Left renal cortex interstitium (tissue), 4 donors: ENCODE results near the gene PMF1. TPM values are rescaled to one million over a fixed set of nuclear protein-coding genes. Genes with fewer than 3 reads are reported as not detected.

Experiments
- DNase-seq, 4 donors: peaks; one replicate each; pipeline ENCODE4 v3.0.0-alpha.2; 2013; ENCODE audit warnings: low read depth in 4 of 4, low spot score in 2 of 4, missing footprints in 1 of 4
- polyA plus RNA-seq, 4 donors: library from polyadenylated mRNA; unstranded; fragments of 120-200 nt; gene quantifications; one replicate each; pipeline ENCODE4 v1.2.1, GENCODE V29; 2013; ENCODE audit not compliant: insufficient read length in 4 of 4

Gene PMF1
- polyA plus RNA-seq, 4 donors: 78.4 to 103 (median 97.6) TPM

DNA sequence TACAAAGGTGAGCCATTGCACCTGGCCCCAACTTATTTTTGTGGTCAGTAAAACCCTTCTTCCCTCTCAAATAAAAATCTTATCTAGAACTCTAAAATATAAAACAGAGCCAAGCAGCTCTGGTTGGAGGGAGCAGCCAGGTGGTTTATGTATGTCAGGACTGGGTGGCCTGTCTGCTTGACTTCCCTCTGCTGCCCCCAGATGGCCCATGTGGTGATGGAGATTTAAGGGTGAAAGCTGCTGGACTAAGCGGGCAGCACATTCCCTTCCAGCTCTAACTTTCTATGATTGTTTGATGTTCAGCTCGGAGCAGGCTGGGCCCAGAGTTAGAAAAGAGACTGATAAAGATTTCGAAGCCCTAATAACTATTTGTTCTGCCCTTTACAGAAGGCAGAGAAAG is 47.0 kb downstream of the PMF1 start:
- DNase-seq: no peak

DNA sequence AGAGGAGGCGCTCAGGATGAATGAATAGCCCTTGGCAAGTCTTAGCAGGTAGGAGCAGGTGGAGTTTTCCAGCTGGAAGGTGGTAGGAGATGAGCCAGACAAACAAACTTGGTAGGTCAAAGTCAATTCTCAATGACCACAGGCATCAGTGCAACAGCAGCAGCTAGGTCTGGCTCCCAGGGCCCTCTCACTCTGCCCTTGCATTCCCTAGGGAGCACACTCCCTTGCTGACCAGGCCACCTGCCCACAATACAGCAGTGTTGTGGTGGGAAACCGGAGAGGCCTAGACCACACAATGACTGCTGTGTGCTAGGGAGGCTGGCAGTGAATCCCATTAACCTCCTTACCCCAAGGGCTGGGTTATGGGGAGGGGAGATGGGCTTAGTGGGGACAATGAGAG is 48.1 kb downstream of the PMF1 start:
- DNase-seq: no peak

DNA sequence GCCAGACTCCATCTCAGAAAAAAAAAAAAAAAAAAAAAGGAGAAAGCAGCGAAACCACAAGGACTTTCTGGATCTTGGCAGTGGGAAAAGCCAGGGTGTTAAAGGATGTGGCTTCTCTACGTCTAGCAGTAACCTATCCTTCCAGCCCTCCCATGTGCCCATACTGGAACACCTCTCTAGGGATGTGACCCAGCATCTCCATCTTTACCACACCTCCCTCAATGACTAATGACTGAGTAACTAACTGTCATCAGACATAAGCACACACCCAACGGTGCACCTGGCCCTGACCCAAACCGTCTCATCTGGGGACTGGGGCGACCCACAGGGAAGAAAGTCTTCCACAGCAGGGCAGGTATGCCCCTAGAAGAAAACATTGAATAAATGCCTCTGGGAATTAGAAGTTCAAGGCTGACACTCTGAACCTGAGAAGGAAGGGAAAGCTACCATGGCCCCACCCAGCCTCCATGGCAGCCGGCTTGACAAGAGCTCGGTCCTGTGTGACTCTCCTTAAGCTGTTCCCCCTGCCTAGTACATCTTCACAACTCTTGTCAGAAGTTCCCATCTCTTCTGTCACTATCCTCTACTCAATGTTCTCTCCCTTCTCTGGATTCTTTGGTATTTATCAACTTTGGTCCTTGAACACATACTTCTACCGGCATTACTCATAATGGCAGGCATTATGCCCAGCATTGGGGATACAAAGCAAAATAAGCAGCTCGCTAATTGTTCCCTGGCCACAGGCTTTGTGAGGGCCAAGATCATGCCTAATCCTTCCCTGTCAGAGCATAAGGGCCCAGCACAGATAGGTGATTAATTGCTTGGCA is 49.9 kb downstream of the PMF1 start:
- DNase-seq: no peak

DNA sequence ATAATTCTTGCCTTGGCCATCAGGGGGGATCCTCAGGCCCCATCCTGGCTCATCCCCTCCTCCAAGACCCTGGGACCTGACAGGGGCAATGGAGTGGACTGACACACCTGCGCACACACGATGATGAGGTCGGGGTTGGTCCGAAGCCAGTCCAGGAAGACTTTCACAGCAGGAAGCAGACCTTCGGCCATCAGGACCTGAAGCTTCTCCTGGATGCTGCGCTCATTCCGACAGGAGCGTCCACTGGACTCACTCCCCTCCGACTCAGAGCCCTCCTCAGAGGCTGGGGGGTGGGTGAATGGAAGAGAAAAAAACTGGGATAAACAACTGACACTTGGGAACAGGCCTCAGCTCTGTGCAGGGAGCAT is 50.5 kb downstream of the PMF1 start:
- no peak for DNase-seq

DNA sequence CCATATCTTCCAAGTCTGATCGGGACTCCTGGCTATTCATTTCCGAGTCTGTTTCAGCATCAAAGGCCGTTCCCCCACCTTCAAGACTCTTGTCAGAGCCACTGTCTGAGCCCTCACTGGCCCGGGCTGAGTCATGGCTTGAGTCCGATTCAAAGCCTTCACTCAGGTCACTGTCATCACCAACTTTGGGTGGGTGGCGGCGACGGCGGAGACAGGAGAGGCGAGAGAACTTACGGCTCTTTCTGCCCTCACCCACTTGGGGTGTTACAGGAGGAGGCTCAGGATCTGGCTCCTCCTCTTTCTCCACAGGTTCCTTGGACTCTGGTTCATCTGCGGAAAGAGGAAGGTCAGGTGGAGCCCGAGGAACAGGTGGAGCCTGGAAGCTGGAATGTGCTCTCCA is 53.2 kb downstream of the PMF1 start:
- no peak for DNase-seq

DNA sequence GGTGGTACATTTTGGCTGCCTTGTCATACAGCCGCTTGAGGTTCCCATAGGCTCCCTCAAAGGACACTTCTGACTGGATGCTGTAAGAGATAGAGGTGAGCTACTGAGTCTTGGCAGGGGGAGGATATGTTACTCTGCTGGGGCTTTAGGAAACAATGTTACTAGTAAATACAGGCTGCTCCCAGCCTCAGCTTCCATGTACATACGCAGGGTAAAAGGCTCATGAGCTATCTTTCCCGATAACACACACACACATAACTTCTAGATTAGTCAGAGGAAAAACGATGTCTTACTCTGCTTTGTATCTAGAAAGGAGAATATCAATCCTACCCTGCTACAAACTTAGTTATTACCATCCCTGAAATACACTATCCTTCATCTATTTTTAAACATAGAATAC is 55.5 kb downstream of the PMF1 start:
- no peak for DNase-seq

DNA sequence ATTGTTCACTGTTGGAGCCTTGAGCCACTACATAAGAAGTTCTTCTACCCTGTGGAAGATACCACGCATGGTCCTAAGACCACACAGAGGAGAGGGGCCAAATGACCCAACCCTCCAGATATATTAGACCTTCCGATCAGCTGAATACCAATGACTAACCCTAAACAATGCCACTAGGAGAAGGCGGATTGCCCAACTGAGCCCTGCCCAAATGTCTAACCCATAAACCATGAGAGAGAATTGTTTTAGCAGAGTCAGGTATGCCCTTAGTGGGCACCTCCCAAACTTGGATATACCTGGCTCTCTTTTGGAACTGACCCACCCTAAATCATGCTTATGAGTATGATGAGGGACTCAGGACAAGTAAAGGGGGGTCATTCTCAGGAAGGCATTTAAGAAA is 57.5 kb downstream of the PMF1 start:
- DNase-seq: no peak

DNA sequence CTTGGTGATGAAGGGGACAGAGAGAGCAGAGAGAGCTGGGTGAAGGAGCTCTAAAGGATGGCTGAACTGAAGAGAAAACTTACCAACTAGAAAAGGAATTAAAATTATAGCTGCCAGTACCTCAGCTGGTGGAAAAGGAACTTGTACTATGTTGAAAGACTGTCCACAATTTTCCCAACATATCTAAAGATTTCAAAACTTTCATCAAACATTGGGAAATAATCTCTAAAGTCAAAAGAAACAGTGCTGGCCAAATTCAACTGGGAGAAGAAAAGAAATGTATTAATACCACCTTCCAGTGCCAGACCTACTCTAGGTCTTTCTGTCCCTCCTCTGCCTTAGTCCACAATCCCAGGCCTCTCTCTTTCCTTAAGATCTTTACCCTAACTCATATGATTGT is 63.7 kb downstream of the PMF1 start:
- DNase-seq: no peak

DNA sequence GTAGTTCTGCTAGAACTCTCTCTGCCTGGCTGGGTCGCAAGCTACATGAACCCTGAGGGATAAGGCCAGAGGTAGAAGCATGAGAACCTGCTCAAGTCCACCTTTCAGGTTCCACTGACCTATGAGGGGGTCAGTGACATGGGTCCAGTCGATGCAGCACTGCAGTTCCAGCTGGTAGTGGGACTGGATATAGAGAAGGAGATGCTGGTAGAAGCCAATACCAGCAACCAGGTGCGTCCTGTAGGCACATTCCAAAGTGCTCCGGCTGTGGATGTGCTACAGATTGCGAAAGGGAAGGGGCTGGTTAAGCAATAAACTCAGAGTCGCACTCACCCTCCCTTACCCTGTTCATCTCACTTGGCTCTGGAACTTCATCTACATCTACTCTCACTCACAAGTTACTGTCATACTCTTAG is 64.2 kb downstream of the PMF1 start:
- no peak for DNase-seq

DNA sequence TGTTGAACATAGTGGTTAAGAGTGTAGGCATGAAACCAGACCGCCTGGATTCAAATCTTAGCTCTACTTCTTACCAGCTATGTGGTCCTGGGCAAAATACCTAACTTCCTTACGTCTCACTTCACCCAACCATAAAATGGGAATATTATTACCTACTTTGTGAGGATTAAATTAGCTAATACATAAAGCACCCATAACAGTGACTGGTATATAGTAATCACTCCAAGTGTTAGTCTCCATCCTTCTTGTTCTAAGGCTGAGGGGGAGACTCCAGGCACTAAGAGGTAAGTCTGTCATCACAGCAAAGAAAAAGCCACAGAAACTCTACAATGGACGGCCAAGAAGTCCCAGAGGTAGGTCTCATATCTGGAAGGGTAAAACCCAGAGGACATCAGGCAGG is 67.0 kb downstream of the PMF1 start:
- no peak for DNase-seq

DNA sequence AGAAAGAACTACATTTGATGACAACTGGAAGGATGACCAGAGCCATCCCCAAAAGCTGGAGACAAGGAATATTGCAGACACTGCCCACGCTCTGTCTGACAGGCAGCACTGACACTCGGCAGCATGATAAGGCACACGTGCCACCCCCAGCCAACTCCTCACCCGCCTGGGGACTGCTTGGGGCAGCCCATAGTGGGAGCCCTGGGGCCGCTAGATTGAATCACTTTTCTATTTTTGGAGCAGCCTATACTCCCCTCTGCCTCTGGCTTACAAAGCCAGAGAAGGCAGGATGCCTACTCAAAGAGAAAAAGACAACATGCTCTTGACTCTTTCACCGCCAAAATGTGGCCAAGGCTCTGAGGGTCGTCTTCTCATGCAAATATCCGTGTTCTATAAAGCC is 68.5 kb downstream of the PMF1 start:
- DNase-seq: no peak

DNA sequence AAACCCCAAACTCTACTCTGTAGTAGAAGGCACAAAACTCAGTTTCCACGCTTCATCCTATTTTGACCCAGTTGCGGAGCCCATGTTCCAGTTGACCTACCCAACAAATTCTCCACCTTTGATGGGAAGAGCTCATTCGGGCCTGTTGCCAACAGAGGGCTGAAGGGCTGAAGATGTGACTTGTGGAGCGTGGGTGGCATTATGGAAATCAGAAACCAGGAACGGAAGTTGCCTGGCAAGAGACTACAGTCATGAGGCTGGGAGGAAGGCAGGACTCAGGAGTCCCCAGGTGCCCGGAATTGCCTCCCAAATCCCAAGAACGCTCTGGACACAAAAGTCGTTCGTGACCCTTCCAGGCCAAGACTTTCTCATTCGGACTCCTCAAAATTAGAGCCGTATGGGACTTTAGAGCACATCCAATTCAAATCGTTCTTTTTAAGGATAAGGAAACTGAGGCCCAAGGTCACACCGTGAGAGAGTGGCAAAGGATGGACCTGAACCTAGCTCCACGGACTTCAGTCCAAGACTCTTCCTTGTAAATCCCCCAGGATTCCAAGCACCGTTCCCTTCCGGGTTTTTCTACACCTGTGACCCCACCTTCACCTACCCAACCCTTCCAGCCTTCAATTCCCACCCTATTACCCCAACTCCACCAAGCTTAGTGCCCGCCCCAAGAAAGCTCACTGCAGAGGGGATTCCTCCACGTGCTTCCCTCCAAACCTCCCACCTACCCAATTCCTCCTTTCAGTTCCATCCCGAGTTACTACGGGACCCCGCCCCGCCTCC is 69.1 kb downstream of the PMF1 start:
- DNase-seq: no peak

DNA sequence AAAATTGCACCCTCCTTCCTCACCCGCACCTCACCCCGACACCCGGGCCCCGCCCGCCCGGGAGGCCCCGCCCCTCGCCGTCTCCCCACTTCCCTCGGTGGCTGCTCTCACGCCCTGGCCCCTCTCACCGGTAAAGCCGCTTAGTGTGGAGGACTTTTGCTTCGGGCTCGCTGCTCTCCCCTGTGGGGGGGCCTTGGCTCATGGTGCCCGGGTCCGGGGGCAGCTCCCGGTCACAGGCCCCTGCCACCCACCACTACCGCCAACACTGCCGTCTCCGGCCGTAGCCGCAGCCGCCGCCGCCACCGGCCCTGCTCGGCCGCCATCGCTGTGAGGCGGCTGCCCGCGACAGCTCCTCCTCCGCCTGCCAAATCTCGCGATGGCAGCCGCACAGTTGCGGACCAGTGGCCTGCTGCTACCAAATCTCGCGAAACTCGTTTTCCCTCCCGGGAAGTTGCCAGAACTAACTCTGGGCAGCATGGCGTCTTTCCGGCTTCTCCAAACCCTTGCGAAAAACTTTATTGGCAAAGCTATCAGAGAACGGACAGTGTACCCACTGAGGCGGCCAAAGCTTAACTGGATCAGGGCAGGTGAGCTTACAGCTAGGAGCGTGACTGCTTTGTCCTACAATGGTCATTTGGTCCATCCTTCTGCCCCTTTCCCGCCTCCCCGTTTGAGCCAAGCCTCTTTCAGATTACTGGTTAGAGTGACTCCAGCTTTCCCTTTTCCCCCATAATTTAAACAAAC is 69.8 kb downstream of the PMF1 start, which contains the start of gene SMG5:
Gene SMG5 (minus strand): TSS at position 347 of the 744 bp plus-strand sequence. CDS start 145 bp downstream, at position 202.
- DNase-seq: peak; percentile 90 to 98 (median 96)

DNA sequence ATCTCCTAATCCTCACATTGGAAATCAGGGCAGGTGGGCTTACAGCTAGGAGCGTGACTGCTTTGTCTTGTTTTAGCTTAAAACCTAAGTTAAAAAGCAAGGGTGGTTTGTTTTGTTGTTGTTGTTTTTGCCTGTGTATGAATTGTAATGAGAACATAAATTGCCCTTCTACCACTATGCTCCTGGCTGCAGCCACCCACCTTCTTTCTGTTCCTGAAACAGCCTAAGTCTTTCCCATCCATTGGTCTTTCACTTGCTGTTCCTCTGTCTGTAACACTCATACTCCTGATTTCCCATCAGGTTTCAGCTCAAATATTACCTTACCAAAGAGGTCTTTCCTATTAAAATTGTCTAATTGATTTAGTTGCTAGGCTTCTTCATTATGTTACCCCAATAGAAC is 70.7 kb downstream of the PMF1 start:
- DNase-seq: no peak

DNA sequence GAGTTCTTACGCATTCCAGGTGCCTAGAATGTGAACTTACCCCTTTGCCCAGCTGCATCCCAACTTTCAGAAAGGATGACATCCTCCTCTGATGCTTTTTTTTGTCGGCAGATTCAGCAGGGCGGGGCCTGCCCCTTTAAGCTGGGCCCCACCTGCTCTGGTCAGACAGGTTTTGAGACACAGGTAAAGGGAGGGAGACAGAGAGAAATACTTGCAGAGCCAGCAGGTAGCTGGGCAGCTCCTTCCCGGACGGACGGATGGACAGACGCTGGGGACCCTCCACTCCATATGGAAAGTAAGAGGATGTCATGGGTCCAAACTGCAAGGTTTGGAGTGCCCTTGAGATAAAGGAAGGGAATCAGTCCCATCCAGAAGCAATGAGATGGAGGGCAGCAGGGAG is 71.3 kb downstream of the PMF1 start, which contains the start of gene TMEM79:
Gene TMEM79 (plus strand): TSS at position 214 of the 400 bp plus-strand sequence. CDS start 902 bp downstream, outside the sequence.
- DNase-seq: no peak

DNA sequence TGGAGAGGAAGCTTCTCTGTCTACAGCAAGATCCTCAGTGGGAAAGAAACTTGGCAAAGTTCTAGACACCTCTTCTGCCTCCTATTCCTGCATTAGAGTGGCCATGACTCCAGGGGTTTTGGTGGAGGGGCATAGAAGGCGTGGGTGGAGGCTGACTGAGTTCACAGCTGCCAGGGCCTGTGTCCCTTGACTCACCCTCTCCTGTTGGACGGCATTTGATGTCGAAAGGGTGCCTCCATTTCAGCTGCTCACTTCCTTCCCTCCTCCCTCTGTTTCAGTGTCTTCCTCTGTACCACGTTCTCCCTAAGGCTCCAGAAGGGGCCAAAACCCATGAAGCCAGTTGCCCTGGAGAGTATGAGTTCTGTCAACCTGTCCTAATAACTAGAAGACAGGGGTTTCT is 72.0 kb downstream of the PMF1 start:
- DNase-seq: no peak

DNA sequence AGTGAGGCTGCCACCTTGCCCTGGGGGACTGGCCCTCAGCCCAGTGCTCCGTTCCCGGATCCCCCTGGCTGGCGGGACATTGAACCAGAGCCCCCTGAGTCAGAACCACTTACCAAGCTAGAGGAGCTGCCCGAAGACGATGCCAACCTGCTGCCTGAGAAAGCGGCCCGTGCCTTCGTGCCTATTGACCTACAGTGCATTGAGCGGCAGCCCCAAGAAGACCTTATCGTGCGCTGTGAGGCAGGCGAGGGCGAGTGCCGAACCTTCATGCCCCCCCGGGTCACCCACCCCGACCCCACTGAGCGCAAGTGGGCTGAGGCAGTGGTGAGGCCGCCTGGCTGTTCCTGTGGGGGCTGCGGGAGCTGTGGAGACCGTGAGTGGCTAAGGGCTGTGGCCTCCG is 72.6 kb downstream of the PMF1 start:
- no peak for DNase-seq

DNA sequence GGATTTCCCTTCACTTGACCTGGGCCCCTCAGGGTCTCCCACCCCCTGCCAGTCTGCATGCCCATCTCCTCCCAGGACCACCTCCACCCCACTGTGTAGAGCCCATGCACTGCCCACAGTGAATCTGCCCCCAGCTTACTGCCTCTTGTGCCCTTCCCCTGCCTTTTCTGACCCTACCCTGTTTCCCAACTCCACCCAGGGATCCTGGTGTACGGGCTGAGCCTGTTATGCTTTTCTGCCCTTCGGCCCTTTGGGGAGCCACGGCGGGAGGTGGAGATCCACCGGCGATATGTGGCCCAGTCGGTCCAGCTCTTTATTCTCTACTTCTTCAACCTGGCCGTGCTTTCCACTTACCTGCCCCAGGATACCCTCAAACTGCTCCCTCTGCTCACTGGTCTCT is 73.3 kb downstream of the PMF1 start:
- DNase-seq: no peak
